H4 (cell line): ENCODE results near the gene NKX6-2. TPM values are rescaled to one million over a fixed set of nuclear protein-coding genes. Genes with fewer than 3 reads are reported as not detected.
A peak's percentile ranks its signal among the peaks of the same experiment; 100 is the strongest.
"Not testable (repeated sequence)": the region's sequence is repeated elsewhere in the genome, so short reads cannot be mapped to it uniquely, and the experiment has no call there.

Experiments used
- DNase-seq: peaks from one replicate; pipeline ENCODE4 v3.0.0-alpha.2; 2015; ENCODE audit warnings: low spot score
- total RNA-seq: library from RNA; depleted of rRNA; stranded (reverse); fragments of >200 nt; shearing (Covaris generic); gene quantifications from 2 replicates; pipeline ENCODE4 v1.2.3, GENCODE V29; 2014

The NKX6-2 gene
- total RNA-seq, 1 experiment from 2014 or later, result not detected

- no peak for DNase-seq
Measured at GRCh38 chr10:132780356-132780755, 5.6 kb downstream of the NKX6-2 start.

DNA sequence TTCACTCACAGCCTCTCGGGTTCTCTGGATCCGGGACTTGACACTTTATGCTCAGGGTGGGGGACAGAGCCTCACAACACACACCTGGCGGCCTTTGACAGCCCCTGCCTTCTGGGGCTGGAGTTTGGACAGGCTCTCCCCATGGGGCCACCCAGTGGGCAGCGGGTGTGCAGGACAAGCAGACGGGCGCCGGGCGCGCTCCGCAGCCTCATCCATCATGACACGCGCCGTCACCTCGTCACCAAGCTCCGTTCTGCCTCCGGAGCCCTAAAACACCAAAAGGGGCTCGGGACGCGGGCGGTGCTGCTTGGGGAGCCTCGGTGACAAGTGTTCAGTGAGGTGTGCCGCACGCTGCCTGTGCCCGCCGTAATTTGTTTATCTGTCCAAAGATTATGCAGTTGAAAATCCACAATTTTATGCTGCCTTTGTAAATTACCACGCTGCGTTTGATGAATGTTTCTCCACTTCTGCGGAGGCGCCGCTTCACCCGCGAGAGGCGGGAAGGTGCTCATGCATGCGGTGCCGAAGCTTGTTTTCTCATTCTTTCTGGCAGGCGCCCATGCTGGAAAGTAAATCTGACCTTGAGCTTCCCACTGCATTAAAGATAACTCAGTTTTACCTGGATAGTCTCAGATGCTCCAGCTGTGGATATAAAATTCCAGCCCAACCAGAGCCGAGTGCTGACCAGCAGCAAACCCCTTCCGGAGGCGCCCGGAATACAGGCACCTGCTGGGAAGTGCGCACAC lies 6.2 kb downstream of the NKX6-2 start:
- DNase-seq, result no peak

DNA sequence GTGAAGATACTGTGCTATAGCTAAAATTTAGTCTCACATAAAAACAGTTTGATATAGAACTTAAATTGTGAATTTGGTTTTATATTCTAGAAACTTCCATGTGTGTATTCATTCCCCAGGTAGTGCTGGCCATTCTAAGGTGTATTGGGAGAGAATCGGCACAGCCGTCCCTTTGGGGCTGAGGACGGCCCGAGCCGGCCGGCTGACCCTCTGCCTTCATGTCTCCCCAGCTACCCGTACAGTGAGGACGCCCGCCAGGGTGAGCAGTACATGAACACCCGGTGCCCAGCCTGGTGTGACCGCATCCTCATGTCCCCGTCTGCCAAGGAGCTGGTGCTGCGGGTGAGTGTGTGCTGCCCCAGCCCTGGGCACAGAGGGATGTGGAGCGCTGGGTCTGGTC lies 8.5 kb downstream of the NKX6-2 start:
- no peak for DNase-seq

- DNase-seq, result no peak
Measured at GRCh38 chr10:132776821-132777220, 9.1 kb downstream of the NKX6-2 start.

DNA sequence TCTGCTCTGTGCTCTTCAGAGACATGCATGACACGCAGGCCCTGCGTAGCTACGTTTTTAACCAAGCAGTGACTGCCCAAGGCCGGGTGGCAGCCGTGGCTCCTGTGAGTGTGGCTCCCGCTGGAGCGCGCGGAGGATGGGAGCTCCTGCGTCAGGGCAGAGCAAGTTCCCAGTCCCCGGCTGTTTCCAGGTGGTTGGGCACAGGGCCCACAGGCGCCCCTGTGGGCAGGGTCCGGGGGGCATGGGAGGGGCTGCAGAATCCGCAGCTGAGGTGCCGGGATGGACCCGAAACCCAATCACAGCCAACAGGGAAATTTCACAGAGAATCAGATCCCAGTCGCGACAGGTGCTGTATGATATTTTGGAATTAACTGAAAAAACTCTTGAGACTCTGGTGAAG lies 9.8 kb downstream of the NKX6-2 start:
- no peak for DNase-seq

GRCh38 chr10:132774902-132775863 lies 10.8 kb downstream of the NKX6-2 start:
- peak; percentile 16 for DNase-seq

DNA sequence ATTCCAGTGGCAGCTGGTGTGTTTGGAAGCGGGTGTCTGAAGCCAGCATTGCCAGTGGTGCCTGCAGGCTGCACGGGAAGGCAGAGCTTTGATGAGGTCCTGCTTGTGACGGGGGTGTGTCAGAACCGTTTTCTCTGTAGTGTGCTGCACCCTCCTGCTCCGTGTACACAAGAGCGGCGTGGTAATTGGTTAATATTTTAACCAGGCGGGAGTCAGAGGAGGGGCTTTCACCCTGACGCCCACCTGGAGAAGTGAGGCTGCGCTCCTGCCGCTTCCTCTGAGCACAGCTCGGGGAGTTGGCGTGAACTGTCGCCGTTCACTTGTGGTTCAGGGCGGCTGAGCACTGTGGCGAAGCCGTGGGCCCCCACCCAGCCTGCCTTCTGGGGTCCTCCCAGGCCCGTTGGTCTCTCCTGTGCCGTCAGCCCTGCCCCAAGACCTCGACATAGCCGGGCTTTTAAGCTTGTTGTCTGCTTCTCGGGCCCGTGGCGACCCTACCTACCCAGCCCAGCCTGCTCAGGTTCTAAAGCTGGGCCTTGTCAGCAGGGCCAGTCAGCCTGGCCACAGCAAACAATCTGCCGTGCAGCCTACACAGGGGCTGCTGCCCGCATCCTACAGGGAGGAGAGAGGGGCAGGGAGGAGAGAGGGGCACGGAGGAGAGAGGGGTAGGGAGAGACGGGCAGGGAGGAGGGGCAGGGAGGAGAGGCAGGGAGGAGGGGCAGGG lies 11.6 kb downstream of the NKX6-2 start:
- DNase-seq, result no peak

DNA sequence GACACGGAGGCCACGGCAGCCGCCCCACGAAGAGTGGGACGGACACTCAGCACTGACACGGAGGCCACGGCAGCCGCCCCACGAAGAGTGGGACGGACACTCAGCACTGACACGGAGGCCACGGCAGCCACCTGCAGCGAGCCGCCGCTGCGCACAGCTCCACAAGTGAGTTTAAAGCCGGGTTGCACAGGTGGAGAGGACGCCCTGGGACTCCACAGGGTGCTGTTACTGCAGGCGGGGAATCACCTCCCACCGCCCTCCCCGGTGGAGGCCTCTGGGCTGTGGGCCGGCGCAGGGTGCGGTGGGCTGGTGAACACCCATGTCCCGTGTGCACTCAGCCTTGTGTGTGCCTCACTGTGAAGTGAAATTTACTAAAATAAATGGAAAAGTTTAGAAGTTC lies 13.1 kb downstream of the NKX6-2 start:
- DNase-seq, result not testable (repeated sequence)

- DNase-seq, result no peak
Measured at GRCh38 chr10:132770061-132771021, 15.6 kb downstream of the NKX6-2 start.

DNA sequence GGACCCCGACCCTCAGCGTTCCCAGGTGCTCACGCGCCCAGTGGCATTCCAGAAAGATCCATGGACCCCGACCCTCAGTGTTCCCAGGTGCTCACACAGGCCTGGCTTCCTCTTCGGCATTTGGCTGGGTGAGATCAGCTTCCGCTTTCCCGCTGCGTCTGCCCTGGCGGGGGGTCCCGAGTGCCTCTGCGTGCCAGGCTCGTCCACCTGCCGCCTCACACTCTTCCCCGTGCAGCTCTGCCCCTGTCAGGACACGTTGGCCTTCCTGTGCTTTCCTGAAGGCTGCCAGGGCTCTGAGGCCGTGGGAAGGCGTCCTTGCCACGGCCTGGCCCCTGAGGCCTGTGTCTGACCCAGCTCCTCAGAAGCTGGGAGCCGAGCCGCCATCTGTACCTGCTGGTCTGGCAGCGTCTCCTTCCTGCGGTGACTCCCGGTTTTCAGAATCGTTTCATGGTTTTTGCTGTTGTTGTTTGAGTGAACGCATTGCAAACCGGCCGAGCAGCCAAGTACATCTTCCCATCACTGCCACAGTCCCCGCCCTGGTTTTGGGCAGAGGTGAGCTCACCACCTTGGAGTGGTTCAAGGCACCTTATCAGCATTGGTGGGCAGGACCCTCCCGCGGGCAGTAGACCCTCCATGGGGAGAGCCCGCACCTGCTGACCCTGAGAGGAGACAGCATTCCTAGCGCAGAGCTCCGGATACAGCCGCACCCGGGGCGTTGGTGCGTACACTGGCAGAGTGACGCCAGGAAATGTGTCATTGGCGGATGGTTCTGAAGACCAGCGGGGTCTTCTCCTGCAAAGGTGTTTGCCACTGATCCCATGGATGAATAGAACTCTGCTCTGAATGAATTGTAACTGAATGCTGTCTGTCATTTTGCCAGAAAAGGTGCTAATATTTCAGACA lies 17.4 kb downstream of the NKX6-2 start:
- DNase-seq, result no peak

- DNase-seq, result no peak
Measured at GRCh38 chr10:132766291-132766690, 19.7 kb downstream of the NKX6-2 start.

DNA sequence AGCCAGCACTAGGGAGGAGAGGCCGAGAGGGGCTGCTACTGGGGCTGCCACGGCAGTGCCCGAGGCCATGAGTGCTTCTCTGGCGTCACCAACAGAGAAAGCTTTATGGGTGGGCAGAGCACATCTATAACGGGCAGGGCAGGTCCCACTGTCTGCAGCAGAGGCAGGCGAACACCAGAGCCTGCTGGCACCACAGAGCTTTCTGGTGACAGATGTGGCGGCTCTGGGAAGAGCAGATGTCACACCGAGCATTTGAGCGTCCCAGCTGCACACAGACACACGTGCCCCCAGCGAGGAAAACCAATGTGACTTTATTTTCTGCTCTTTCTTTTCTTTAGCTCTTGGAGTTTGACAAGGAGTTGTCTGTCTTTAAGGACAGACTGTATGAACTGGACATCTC lies 20.5 kb downstream of the NKX6-2 start:
- no peak for DNase-seq

- no peak for DNase-seq
Measured at GRCh38 chr10:132764108-132764507, 21.8 kb downstream of the NKX6-2 start.

DNA sequence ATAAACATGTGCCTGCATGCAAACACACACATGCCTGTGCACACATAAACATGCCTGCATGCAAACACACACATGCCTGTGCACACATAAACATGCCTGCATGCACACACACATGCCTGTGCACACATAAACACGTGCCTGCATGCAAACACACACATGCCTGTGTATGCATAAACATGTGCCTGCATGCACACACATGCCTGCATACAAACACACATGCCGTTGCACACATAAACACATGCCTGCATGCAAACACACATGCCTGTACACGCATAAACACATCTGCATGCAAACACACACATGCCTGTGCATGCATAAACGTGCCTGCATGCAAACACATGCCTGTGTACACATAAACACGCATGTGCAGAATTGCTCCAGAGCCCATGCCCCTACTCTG lies 22.4 kb downstream of the NKX6-2 start:
- DNase-seq, result no peak

DNA sequence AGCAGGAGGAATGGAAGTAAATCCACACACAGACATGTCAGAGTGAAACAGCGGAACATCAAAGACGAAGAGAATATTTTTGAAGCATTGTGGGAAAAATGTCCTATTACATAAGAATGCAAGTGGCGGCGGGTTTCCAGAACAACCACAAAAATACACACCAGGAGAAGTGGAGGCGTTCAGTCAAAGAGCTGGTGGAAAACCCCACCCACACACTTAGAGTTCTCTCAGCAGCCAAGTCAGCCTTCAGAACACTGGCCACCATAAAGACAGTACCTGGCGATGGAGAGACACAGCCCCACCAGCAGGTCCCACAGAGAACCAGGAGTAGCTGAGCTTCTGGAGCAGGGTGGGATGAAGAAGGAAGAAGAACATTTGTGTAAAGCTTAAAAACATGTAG lies 23.7 kb downstream of the NKX6-2 start:
- DNase-seq, result no peak

DNA sequence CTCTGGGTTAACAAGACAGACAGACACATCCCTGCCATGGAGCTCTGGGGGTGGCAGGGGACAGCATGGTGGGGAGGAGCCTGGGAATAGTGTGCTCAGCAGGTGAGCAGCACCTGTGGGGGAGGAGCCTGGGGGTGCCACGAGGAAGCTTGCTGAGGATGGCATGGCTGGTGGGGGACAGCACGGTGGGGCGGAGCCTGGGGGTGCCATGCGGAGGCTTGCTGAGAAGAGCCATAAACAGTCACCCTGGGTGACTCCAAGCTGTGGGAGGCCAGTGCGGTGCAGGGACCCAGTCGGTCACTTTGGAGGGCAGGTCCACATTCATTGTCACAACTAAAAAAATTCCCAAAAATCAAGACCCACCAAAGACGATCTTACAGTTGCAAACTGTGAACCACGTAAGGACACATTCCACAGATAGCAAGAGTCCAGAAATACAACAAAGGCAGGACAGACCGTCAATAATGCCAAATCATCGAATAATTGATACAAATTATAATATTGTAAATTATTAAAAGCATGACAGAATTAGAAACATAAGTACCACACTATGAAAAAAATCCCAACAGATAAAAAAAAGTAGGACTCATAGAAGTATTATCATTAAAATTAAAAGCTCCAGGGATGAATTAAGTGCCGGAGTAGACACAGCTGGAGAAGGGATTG lies 24.4 kb downstream of the NKX6-2 start:
- no peak for DNase-seq

- no peak for DNase-seq
Measured at GRCh38 chr10:132758865-132759264, 27.1 kb downstream of the NKX6-2 start.

GRCh38 chr10:132757171-132757570 lies 28.8 kb downstream of the NKX6-2 start:
- no peak for DNase-seq

DNA sequence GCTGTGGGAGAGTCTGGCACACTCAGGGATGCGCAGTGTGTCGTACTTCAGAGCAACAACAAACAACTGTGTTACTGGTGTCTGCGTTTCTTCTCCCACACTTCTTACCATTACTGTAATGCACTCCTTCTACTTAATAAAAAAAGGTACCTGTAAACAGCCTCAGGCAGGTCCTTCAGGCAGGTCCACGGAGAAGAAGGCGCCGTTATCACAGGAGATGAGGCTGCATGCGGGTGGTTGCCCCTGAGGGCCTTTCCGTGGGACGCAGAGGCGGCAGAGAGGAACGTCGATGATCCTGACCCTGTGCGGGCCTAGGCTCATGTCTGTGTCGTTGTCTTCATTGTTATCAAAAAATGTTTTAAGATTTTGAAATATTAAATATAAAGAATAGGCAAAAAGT lies 29.4 kb downstream of the NKX6-2 start:
- no peak for DNase-seq
